Bronchial smooth muscle cell (primary cell): Measurements from ENCODE around the gene S100P. TPM values are rescaled to one million over a fixed set of nuclear protein-coding genes. Genes with fewer than 3 reads are reported as not detected.

Source experiments
- total RNA-seq: library from RNA; depleted of rRNA; stranded (reverse); fragments of >200 nt; gene quantifications from 2 replicates; pipeline ENCODE4 v1.2.1, GENCODE V29; 2014

The S100P gene
- 0.32 and 1.4 TPM in 2 replicates for total RNA-seq

GRCh38 chr4:6693231-6694176 lies at the start of gene S100P:
TSS of gene S100P (plus strand) at chr4:6693878. CDS start at chr4:6693933, 55 bp downstream.

GRCh38 chr4:6709230-6710114 lies 15.8 kb downstream of the S100P start, which contains the start of gene MRFAP1L1:
TSS of gene MRFAP1L1 (minus strand) at chr4:6709865. CDS start at chr4:6709629, 236 bp downstream.

GRCh38 chr4:6716018-6716911 lies 22.6 kb downstream of the S100P start, which contains the start of gene BLOC1S4:
TSS of gene BLOC1S4 (plus strand) at chr4:6716174. CDS start at chr4:6716210, 36 bp downstream.

Other genes starting within 250 kb of the S100P start
- 0.16 and 0.34 TPM in 2 replicates for gene PPP2R2C, start 221.3 kb upstream of the S100P start, total RNA-seq
- 15.9 and 20.6 TPM in 2 replicates for gene MAN2B2, start 118.7 kb upstream of the S100P start, total RNA-seq
- 129 and 167 TPM in 2 replicates for gene MRFAP1, start 53.2 kb upstream of the S100P start, total RNA-seq
- gene MRFAP1L1, start 16.0 kb downstream of the S100P start, total RNA-seq, result 60.7 and 68.1 TPM in 2 replicates
- gene BLOC1S4, start 22.3 kb downstream of the S100P start, total RNA-seq, result 15.6 TPM in 2 replicates
- 11.8 and 13.7 TPM in 2 replicates for gene KIAA0232, start 88.8 kb downstream of the S100P start, total RNA-seq
- 37.0 and 37.8 TPM in 2 replicates for gene TBC1D14, start 215.9 kb downstream of the S100P start, total RNA-seq